GM12878 (cell line): Measurements from ENCODE around the gene FAM9C. TPM values are rescaled to one million over a fixed set of nuclear protein-coding genes. Genes with fewer than 3 reads are reported as not detected.

Source experiments
- ATAC-seq: fragments of 200-7000 bp; cut with Tn5 transposase; 3 replicates; pipeline ENCODE4 v1.9.1; 2020; ENCODE audit warnings: mild to moderate bottlenecking, moderate library complexity
- BruUV-seq: library from RNA; stranded (reverse); fragments of 400-500 nt; replicated peaks from 2 replicates; lab custom pipeline; 2021; lab: Mats Ljungman, UMichigan
- CTCF ChIA-PET: fragments of 300-600 bp; sonication (Branson Sonifier 250); formaldehyde crosslinking; extraction: SDS; loops from one replicate; lab custom pipeline; 2021; ENCODE audit warnings: inconsistent platforms; lab: Yijun Ruan, JAX
- POLR2A ChIA-PET: fragments of 350-600 bp; formaldehyde crosslinking; extraction: SDS; loops from one replicate; lab custom pipeline; 2021; ENCODE audit warnings: inconsistent platforms; lab: Charles Lee
- RAD21 ChIA-PET: fragments of 300-600 bp; sonication (Branson Sonifier 250); formaldehyde crosslinking; loops from one replicate; lab custom pipeline; 2023; ENCODE audit warnings: antibody characterized with exemption; ENCODE audit not compliant: unreplicated experiment; lab: Charles Lee
- SMC1A ChIA-PET: fragments of 300-600 bp; sonication (Branson Sonifier 250); formaldehyde crosslinking; loops from one replicate; lab custom pipeline; 2023; ENCODE audit not compliant: unreplicated experiment, uncharacterized antibody; lab: Charles Lee
- DNase-seq: peaks from one replicate; pipeline ENCODE4 v3.0.0-alpha.2; 2011; ENCODE audit warnings: low read depth, low spot score
- FAIRE-seq: peaks from 3 replicates; lab custom pipeline; 2011; peaks lifted over from hg19 to GRCh38; lab: Jason Lieb, UNC
- H2AFZ ChIP-seq: 2 replicates; pipeline ENCODE4 v1.6.0; 2011; ENCODE audit warnings: low read depth, low read length, control low read depth; ENCODE audit not compliant: control insufficient read depth
- H3K27ac ChIP-seq: 2 replicates; pipeline ENCODE4 v1.5.1; 2011; ENCODE audit warnings: control low read depth; ENCODE audit not compliant: control insufficient read depth, insufficient read depth
- H3K27me3 ChIP-seq, 2 experiments: replicated peaks in 1 of 2; 2 replicates each; pipeline versions ENCODE4 v1.6.0 to v1.6.1; 2011; ENCODE audit warnings: low read length in 1 of 2; ENCODE audit not compliant: control insufficient read depth in 2 of 2, insufficient read depth in 2 of 2
- H3K36me3 ChIP-seq, 2 experiments: 2 replicates each; pipeline ENCODE4 v1.5.1; 2011; ENCODE audit warnings: low read length in 1 of 2; ENCODE audit not compliant: control insufficient read depth in 2 of 2, insufficient read depth in 2 of 2
- H3K4me1 ChIP-seq: 2 replicates; pipeline ENCODE4 v1.6.1; 2011; ENCODE audit warnings: mild to moderate bottlenecking, low read length, moderate library complexity, mixed read lengths; ENCODE audit not compliant: control insufficient read depth, insufficient read depth
- H3K4me2 ChIP-seq: 2 replicates; pipeline ENCODE4 v1.6.0; 2011; ENCODE audit warnings: control low read depth; ENCODE audit not compliant: control insufficient read depth, insufficient read depth
- H3K4me3 ChIP-seq: fragments of 200-600 bp; sonication (generic); 2 replicates; pipeline ENCODE4 v1.5.1; 2016
- H3K79me2 ChIP-seq: 2 replicates; pipeline ENCODE4 v1.6.0; 2011; ENCODE audit warnings: low read length; ENCODE audit not compliant: control insufficient read depth, insufficient read depth
- H3K9ac ChIP-seq: 2 replicates; pipeline ENCODE4 v1.8.0; 2011; ENCODE audit warnings: low read length, control low read depth, mixed read lengths; ENCODE audit not compliant: control insufficient read depth, insufficient read depth
- H3K9me3 ChIP-seq: replicated peaks from 3 replicates; pipeline ENCODE4 v1.5.1; 2011; ENCODE audit warnings: mild to moderate bottlenecking, low read length; ENCODE audit not compliant: control insufficient read depth, insufficient read depth
- H4K20me1 ChIP-seq: 2 replicates; pipeline ENCODE4 v1.6.0; 2011; ENCODE audit not compliant: control insufficient read depth, insufficient read depth
- BRCA1 ChIP-seq: IDR thresholded peaks from 2 replicates; pipeline ENCODE4 v1.6.1; 2011; ENCODE audit warnings: low read depth, low read length, improper control_type of control experiment
- LARP7 ChIP-seq: fragments of 450-650 bp; IDR thresholded peaks from 2 replicates; pipeline ENCODE4 v1.6.1; 2017; ENCODE audit warnings: mild to moderate bottlenecking
- MYB ChIP-seq: fragments of 150-350 bp; IDR thresholded peaks from 2 replicates; pipeline ENCODE4 v1.6.1; 2014; ENCODE audit warnings: mild to moderate bottlenecking, low read depth, low read length, borderline replicate concordance
- TBL1XR1 ChIP-seq: IDR thresholded peaks from 2 replicates; pipeline ENCODE4 v1.6.1; 2012; ENCODE audit warnings: low read depth, low read length, improper control_type of control experiment
- WGBS: methylation state at CpG from one replicate; pipeline ENCODE4 v1.1.6; 2016; ENCODE audit warnings: low lambda C conversion rate; ENCODE audit not compliant: insufficient replicate concordance, insufficient coverage; ENCODE audit errors: missing lambda C conversion rate; 5-methylcytosine and 5-hydroxymethylcytosine counted together
- in situ Hi-C: fragments of 300-500 bp; cut with MboI; formaldehyde crosslinking; loops from 9 replicates; pipeline ENCODE4 v1.14.3; 2018; ENCODE audit warnings: mixed read lengths
- intact Hi-C: fragments of 100-400 bp; cut with micrococcal nuclease; formaldehyde crosslinking; loops from one replicate; pipeline ENCODE4 v1.14.2; 2022; ENCODE audit not compliant: unreplicated experiment
- polyA plus RNA-seq, 11 experiments: library from polyadenylated mRNA; depleted of rRNA in 4 of 11; unstranded in 6 of 11; stranded (reverse) in 5 of 11; fragments of >200 nt; fragmentation: Nextera tagmentation in 4 of 11; fragmentation: Illumina TruSeq in 1 of 11; extraction: Ambion mirVana in 4 of 11; extraction: Trizol in 1 of 11; gene quantifications; 1 replicate in 1 of 11; 2 replicates in 10 of 11; pipeline versions ENCODE4 v1.2.1 to v1.2.3, GENCODE V29; 2011 to 2016; ENCODE audit warnings: inconsistent platforms in 2 of 11, missing spikeins in 2 of 11, low read depth in 1 of 11
- total RNA-seq, 4 experiments: library from RNA; depleted of rRNA in 3 of 4; stranded (reverse); fragments of >200 nt in 3 of 4; fragmentation: Illumina TruSeq in 1 of 4; extraction: Trizol in 1 of 4; gene quantifications; 2 replicates each; pipeline versions ENCODE4 v1.2.1 to v1.2.3, GENCODE V29; 2013 to 2021
- TF ChIP-seq, protein P1 (sequence below): fragments of 450-650 bp; IDR thresholded peaks from 2 replicates; pipeline ENCODE4 v1.6.1; 2017; ENCODE audit warnings: mild to moderate bottlenecking, moderate library complexity

The FAM9C gene
- total and polyA plus RNA-seq, 10 of the 15 experiments (the other 5 are each of a cell fraction or from before 2014, with no cell fraction given): 0.01 to 0.03 TPM; not detected in 8

- Histone ChIP-seq H3K27ac (no peak overlapping the region), H3K9ac (no peak overlapping the region), H4K20me1 (no peaks in the 10 kb centered on the region), H3K27me3 (no peaks in the 10 kb centered on the region), H3K4me3 (no peak overlapping the region), H3K4me2 (no peak overlapping the region), H3K36me3 (no peaks in the 10 kb centered on the region), H2AFZ (no peak overlapping the region), H3K4me1 (peaks cover 12% of the 10 kb centered on the region), H3K9me3 (no peaks in the 10 kb centered on the region; the same call in 2 of the 3 replicates), H3K79me2 (no peaks in the 10 kb centered on the region)
- ATAC-seq (no peak), DNase-seq (no peak), FAIRE-seq (no peak)
- WGBS: 78% methylated on average over 25 of the region's 25 CpGs
- RAD21 ChIA-PET: interaction anchor here (1.4 to 1.7 kb wide), 2 partner anchors 95 to 97 kb away, joined by 4 read pairs; no protein-coding TSS in a partner anchor
- BruUV-seq: no TSS peak
- SMC1A ChIA-PET: interaction anchor here (1.2 to 2.5 kb wide), 2 partner anchors 13 to 31 kb away, joined by 5 to 15 read pairs; no protein-coding TSS in a partner anchor
- in situ Hi-C loops (no loop called here), intact Hi-C loops (no loop called here)
- TF ChIP-seq TBL1XR1 (no peak), MYB (no peak), LARP7 (no peak), BRCA1 (no peak)
- TF ChIP-seq, protein P1, sequence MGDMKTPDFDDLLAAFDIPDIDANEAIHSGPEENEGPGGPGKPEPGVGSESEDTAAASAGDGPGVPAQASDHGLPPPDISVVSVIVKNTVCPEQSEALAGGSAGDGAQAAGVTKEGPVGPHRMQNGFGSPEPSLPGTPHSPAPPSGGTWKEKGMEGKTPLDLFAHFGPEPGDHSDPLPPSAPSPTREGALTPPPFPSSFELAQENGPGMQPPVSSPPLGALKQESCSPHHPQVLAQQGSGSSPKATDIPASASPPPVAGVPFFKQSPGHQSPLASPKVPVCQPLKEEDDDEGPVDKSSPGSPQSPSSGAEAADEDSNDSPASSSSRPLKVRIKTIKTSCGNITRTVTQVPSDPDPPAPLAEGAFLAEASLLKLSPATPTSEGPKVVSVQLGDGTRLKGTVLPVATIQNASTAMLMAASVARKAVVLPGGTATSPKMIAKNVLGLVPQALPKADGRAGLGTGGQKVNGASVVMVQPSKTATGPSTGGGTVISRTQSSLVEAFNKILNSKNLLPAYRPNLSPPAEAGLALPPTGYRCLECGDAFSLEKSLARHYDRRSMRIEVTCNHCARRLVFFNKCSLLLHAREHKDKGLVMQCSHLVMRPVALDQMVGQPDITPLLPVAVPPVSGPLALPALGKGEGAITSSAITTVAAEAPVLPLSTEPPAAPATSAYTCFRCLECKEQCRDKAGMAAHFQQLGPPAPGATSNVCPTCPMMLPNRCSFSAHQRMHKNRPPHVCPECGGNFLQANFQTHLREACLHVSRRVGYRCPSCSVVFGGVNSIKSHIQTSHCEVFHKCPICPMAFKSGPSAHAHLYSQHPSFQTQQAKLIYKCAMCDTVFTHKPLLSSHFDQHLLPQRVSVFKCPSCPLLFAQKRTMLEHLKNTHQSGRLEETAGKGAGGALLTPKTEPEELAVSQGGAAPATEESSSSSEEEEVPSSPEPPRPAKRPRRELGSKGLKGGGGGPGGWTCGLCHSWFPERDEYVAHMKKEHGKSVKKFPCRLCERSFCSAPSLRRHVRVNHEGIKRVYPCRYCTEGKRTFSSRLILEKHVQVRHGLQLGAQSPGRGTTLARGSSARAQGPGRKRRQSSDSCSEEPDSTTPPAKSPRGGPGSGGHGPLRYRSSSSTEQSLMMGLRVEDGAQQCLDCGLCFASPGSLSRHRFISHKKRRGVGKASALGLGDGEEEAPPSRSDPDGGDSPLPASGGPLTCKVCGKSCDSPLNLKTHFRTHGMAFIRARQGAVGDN: no peak
- CTCF ChIA-PET: no interaction called here
- POLR2A ChIA-PET: no interaction called here
These were observed 482 bp downstream of the FAM9C start for GRCh38 chrX:13043938-13044337.
